HL-60/S4 treated with phorbol 12-myristate 13-acetate at 8.2 ng/mL for 4 days and 3 days (cell line): ENCODE results near the gene GYPA.
"Not testable (repeated sequence)": the region's sequence is repeated elsewhere in the genome, so short reads cannot be mapped to it uniquely, and the experiment has no call there.

ENCODE experiments used
- in situ Hi-C: fragments of 300-500 bp; cut with MboI; formaldehyde crosslinking; loops from 2 replicates; pipeline ENCODE4 v1.15.0; 2022; ENCODE audit warnings: low sequenced_read_pairs

Gene GYPA

GRCh38 chr4:144130167-144130566 lies 10.4 kb downstream of the GYPA start:
- in situ Hi-C loops, result not testable (repeated sequence)

- in situ Hi-C loops, result not testable (repeated sequence)
Measured at GRCh38 chr4:144129336-144129875, 11.1 kb downstream of the GYPA start.

- in situ Hi-C loops, result not testable (repeated sequence)
Measured at GRCh38 chr4:144128709-144129320, 11.7 kb downstream of the GYPA start.

GRCh38 chr4:144125109-144125508 lies 15.4 kb downstream of the GYPA start:
- in situ Hi-C loops, result not testable (repeated sequence)

- in situ Hi-C loops, result not testable (repeated sequence)
Measured at GRCh38 chr4:144123982-144124635, 16.4 kb downstream of the GYPA start.

- in situ Hi-C loops, result not testable (repeated sequence)
Measured at GRCh38 chr4:144123269-144123668, 17.2 kb downstream of the GYPA start.

- in situ Hi-C loops, result not testable (repeated sequence)
Measured at GRCh38 chr4:144119752-144120151, 20.8 kb downstream of the GYPA start.

GRCh38 chr4:144115519-144115918 lies 25.0 kb downstream of the GYPA start:
- in situ Hi-C loops, result no loop called here

- in situ Hi-C loops, result no loop called here
Measured at GRCh38 chr4:144113546-144113945, 27.0 kb downstream of the GYPA start.

- in situ Hi-C loops, result no loop called here
Measured at GRCh38 chr4:144104509-144105130, 35.9 kb downstream of the GYPA start.

GRCh38 chr4:144097776-144098175 lies 42.7 kb downstream of the GYPA start:
- in situ Hi-C loops, result not testable (repeated sequence)

- in situ Hi-C loops, result not testable (repeated sequence)
Measured at GRCh38 chr4:144093995-144094394, 46.5 kb downstream of the GYPA start.

GRCh38 chr4:144091181-144091580 lies 49.3 kb downstream of the GYPA start:
- in situ Hi-C loops, result not testable (repeated sequence)

GRCh38 chr4:144090744-144091143 lies 49.8 kb downstream of the GYPA start:
- in situ Hi-C loops, result no loop called here

GRCh38 chr4:144082053-144082452 lies 58.5 kb downstream of the GYPA start:
- in situ Hi-C loops, result not testable (repeated sequence)

- in situ Hi-C loops, result not testable (repeated sequence)
Measured at GRCh38 chr4:144080135-144080534, 60.4 kb downstream of the GYPA start.

GRCh38 chr4:144078746-144079145 lies 61.8 kb downstream of the GYPA start:
- in situ Hi-C loops, result not testable (repeated sequence)

GRCh38 chr4:144061556-144061955 lies 79.0 kb downstream of the GYPA start:
- in situ Hi-C loops, result not testable (repeated sequence)

- in situ Hi-C loops, result not testable (repeated sequence)
Measured at GRCh38 chr4:144060234-144060859, 80.2 kb downstream of the GYPA start.
